Right lung (tissue), 10 donors: ENCODE results near the gene HERC3. TPM values are rescaled to one million over a fixed set of nuclear protein-coding genes. Genes with fewer than 3 reads are reported as not detected.
A peak's percentile ranks its signal among the peaks of the same experiment; 100 is the strongest.

Experiments
- DNase-seq, 2 donors: peaks; one replicate each; pipeline ENCODE4 v3.0.0-alpha.2; 2013
- long read RNA-seq, 8 donors: transcript quantifications; one replicate each; lab custom pipeline, GENCODE V29; 2026
- polyA plus RNA-seq, 5 donors: library from polyadenylated mRNA; unstranded; fragments of 120-200 nt; gene quantifications; one replicate each; pipeline versions ENCODE4 v1.2.1 to v1.2.3, GENCODE V29; 2013; ENCODE audit warnings: inconsistent platforms in 1 of 5, low replicate concordance in 1 of 5; ENCODE audit not compliant: insufficient read length in 5 of 5, insufficient read depth in 1 of 5

HERC3 gene
- 10 to 100 TPM; 13.9 to 22.7 (median 19.1) TPM for polyA plus RNA-seq
- long read RNA-seq, donor 1: 0 reads
- long read RNA-seq, donor 2: 0 reads
- long read RNA-seq, donor 3: 0 reads
- long read RNA-seq, donor 4: 0 reads
- long read RNA-seq, donor 5: 0 reads
- long read RNA-seq, donor 6, full-length matches to known transcripts: 2 of 2 reads
- long read RNA-seq, donor 6, partial matches to known transcripts: 0 of 2 reads
- long read RNA-seq, donor 6, other reads (novel, unspliced or antisense): 0 of 2 reads
- long read RNA-seq, donor 7, partial matches to known transcripts: 10 of 10 reads
- long read RNA-seq, donor 7, other reads (novel, unspliced or antisense): 0 of 10 reads
- long read RNA-seq, donor 8: 0 reads

DNA sequence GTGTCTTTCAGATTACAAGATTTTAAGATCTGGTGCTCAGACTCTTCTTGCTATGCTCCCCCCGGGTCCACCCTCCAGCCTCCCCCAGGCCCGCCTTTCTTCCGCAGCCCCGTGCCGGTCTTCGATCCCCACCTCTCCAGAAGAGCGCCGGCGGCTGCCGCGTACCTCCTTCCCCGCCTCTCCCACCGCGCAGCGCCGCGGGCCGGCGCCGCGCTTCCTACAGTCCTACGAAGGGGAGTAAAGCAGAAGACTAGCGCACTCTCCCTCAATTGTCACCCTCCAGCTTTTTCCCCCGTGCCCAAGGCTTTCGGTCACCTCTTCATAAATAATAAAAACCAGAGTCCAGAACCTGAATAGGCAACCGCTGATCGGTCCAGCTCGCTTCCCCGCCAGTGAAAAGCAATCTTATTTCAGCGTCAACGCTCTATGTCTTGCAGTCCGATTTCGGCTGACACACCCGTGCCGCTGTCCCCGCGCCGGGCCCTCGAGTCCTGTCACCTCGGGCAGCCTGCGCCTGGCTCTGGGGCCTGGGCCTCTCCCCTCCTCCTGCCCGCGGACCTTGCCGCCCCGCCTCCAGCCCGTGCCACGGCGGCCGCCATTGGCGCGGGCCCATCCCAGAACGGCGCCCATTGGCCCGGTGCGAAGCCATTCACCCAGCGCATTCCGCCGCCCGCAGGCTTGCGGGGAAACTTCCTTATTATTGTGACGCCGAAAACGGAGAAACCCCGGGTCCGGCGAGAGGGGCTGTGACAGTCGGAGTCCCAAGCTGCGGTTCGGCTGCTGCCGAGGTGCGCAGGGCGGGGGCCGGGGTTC lies at the start of gene HERC3:
TSS of gene HERC3 (plus strand) at position 694 of the 813 bp plus-strand sequence. CDS start 13,344 bp downstream, outside the sequence.
- DNase-seq: peak; percentile 91 to 92

DNA sequence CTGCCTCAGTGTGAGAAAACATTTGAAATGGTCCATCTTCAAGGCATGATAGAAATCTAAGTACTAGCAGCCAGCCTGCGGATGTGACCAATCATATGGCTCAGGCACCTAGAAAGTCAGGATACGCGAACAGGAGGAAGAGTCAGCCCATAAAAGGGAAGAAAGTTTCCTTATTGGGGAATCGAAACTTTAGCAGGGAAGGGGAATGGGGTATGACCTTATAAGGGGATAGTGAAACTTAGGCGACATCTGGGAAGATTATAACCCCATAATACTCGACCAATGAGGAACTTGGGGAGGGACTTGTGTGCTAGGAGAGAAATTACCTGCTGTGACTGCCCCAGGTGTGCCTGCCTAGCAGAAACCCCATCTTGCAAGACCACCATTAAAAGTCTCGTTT lies 42.5 kb upstream of the HERC3 start:
- no peak for DNase-seq

DNA sequence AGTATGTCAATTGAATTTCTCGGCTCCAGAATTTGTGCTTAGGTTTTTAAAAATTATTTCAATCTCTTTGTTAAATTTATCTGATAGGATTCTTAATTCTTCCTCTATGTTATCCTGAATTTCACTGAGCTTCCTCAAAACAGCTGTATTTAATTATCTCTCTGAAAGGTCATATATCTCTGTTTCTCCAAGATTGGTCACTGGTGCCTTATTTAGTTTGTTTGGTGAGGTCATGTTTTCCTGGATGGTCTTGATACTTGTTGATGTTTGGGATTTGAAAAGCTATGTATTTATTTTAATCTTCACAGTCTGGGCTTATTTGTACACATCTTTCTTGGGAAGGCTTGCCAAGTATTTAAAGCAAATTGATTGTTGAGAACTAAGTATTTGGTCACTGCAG lies 24.7 kb upstream of the HERC3 start:
- DNase-seq: no peak

DNA sequence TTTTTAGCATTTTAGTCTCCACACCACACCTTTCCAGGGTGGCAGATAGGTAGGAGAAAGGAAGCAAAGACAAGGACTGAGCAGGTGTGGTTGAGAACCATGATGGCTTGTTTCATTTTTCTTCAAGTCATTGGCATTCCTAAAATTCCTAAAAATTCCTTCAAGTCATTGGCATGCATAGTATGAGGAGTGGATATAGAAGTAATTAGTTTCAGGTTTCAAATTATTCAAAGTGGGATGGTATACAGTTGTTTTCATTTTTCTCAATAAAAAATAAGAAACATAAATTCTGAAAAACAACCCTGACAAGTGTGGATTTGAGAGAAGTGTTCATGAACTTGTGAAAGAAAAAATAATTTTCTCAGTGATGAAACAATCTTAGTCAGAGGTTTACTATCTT lies 22.3 kb upstream of the HERC3 start:
- DNase-seq: no peak

DNA sequence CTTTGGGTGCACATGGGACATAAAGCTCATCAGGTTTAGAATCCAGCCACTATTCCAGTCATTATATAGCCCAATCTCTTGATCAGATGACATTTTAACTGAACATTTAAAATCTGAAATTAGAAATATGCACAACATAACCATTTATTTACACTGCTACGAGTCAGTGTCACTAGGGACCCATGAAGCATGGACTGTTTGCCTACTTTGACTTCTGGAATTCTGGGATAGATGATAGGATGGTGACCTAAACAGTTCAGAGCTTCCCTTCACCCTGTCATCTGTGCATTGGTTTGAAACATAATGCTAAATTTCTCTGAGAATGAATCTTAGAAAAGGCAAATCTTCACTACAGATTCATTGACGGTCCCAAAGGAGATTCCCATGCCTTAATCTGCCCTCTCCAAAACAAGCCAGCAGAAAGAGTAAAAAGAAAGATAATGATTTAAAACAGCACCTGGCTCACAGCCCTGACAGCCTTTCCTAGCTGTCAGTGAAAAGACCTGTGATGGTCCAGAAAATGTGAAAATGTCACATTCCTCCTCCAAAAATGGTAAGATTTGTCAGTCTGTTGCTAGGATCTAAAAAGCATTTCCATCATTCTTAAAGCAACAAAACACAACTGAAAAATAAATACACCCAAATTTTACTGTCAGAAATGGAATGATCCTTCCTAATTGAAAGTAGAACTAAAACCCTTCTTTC lies 18.9 kb upstream of the HERC3 start:
- no peak for DNase-seq

DNA sequence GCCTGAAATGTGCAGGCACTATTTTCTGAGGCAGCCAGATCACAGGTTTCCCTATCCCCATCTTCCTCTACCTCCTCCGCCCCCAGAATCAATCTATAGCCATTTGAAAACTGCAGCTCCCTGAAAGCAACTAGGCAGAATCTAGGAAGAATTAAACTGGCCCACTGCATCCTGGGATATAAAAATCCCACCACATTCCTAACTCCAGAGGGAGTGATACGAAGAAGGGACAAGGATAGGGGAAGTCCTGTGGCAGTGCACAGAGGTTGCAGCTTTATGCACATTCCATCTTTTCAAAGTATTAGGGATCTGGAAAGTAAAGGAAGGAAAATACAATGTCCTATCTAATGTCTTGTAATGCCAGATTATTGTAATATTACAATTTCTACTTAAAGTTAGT lies 18.3 kb upstream of the HERC3 start:
- peak in 1 of 2 donors; percentile 21 for DNase-seq

DNA sequence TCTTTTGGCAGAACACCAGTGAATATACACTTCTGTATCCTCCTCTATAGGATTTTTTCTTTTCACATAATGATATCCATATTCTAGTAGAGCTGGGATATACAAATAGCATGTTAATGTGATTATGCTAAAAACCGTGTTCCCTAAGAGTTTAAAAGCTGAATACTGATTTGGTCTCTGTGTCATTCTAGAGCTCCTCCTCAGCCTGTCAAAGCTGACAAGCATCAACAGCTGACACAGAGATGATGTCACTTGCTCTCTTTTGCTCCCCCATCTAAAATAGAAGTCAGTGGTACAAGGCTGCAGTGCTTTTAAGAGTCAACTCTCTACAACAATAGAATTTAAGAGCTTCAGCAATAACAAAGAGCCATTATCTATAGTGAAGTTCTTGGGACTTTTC lies 17.1 kb upstream of the HERC3 start:
- DNase-seq: no peak

DNA sequence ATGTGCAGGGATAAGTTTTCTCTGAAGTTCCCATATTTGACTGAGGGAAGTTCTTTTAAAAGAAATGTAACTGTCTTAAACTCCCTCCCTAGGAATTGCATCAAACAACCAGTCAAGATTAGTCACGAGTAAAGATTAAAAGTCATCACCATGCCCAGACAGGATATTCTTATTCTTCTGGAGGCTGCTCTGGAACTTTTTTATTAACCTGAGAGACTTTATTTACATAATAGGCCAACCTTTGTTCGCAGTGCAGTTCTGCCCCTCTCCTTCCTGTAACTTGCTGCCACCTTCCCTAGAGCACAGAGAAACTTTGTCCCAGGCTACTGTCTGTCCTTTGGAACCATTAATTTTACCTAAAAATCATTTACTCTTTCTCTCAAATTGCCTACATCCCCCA lies 9.8 kb upstream of the HERC3 start:
- DNase-seq: no peak

DNA sequence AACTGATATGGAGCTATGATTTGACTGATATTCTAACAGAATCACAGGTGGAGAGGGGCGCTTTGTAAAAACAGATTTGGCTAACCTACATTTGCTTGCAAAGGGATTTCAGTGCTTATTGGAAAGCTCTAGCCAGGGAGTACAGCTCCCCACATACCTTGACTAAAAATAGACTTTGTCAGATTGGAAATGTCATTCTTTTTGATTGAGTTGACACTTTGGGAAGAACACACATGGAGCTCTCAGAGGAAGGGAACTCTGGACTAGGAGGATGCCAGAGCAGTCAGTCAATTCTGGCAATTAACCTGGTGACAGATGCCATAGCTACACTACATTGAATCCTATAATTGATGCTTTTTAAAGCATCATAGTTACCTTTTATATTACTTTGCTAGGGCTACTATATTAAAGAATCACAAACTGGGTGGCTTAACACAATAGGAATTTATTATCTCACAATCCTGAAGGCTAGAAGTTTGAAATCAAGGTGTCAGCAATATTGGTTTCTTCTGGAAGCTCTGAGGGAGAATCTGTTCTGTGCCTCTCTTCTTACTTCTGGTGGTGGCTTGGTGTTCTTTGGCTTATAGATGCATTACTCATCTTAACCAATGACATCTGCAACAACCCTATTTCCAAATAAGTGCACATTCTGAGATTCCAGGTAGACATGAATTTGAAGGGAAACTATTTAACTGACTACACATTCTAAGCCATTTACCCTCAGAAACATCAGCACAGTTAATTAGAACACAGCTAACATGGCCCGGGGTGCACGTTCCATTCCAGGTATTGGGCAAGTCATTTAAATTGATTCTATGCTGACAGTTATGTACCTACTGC lies 8.4 kb upstream of the HERC3 start:
- DNase-seq: no peak

DNA sequence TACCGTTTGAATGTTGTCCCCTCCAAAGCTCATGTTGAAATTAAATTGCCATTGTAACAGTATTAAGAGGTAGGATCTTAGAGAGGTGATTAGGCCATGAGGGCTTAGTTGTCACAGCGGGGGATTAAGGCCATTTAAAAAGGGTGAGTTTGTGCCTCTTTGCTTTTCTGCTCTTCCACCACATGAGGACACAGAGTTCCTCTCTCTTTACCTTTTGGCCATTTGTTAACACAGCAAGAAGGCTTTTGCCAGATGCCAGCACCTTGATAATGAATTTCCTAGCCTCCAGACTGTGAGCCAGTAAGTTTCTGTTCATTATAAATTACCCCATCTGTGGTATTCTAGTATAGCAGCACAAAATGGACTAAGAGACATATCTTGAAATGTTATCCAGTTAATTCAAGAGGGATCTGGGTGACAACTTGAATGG lies 7.8 kb upstream of the HERC3 start:
- DNase-seq: no peak

DNA sequence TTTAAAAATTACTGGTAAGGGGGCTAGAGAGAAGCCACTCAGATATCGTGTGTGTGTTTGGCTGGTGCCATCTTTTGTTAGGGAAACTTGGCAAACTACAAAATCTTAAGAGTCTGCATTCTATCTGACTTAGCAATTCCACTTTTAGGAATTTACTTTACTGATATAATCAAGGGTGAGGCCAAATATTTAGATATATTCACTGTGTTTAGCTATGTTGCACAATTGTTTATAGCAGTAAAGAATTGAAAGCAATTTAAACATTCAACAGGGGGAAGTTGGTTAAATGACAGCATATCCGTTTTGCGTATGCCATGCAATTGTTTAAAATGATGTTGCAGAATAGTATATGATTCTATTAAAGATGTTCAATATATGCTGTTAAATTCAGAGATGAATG lies 6.4 kb upstream of the HERC3 start:
- DNase-seq: no peak

DNA sequence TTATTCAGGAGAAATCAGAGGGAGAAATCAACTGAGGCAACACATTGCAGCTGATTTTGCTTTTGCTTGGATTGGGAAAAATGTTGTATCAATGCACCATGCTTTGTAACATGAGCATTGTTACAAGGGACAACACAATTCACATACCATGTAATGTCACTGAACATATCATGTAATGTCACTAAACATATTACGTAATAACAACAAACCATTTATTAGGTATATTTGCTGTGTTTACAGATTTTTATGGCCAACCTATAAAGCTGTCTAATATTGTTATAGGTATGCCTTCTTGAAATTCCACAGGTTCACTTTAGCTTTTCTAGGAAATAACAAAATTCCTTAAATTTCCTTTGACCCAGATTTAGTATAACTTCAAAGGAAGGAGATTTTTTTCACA lies 5.0 kb upstream of the HERC3 start:
- no peak for DNase-seq

DNA sequence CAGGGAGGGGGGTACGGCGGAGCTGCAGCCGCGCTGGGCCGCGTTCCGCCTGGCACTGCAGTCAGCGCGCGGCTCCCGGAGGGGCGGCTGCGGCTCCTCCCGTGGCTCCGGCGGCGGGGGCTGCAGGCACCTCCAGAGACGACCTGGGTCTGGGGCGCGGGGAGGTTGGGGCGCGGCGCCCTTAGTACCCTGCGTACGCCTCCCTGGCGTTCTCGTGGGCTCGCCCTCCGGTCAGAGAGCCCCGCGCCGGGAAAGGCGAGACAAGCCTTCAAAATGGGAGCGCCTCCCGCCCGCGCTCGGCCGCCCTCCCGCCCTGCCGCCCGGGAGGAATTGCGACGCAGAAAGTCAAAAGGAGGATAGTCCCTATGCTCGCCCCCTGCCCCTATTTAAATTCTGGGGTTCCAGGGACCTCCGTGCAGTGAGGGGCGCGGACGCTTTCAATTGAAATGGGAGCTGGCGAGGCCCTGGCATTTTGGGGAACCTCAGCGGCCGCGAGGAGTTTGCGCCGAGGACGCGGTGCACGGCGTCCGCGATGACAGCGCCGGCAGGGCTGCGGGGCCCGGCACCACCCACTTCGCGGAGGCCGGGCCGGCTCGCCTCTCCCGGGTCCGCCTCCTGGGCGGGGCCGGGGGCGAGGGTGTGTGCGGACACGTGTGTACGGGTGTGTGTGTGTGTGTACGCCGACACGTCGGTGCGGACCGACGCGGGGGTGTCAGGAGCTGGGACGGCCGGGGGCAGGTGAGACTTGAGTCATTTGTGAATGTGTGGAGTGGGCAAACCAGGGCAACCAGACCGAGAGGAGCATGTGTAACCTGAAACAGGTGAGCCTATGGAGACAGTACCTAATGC lies 544 bp downstream of the HERC3 start:
- peak; percentile 53 to 70 for DNase-seq

DNA sequence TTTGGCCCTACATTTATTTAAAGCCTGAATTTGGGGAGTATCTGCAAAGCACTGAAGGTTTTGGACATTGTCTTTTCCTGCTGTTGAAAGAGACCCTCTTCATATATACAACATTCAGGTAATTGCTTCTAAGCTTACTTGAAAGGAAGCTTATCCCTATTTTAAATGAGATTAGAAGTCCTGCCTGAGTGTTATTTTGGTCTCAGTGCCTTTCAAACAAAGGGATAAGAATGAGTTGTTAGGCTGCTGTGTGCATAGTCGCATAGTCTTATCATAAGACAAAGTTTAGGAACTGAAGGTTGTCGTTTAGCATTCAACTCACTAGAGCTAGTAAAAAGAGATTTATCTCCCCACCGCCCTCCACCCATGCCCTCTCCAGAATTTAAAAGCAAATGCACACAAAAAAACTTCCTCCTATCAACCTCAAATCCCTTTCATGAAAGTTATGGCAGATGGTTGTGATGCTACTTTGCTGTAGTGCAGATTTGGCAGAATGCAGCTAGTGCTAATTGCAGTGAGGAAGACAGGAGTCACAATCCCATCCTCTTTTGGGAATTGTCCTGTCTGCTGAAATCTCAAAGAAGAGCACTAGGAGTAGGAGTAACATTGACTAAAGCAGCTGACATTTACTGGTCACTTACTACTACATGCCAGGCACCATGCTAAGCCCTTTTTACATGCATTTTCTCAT lies 5.8 kb downstream of the HERC3 start:
- DNase-seq: no peak

DNA sequence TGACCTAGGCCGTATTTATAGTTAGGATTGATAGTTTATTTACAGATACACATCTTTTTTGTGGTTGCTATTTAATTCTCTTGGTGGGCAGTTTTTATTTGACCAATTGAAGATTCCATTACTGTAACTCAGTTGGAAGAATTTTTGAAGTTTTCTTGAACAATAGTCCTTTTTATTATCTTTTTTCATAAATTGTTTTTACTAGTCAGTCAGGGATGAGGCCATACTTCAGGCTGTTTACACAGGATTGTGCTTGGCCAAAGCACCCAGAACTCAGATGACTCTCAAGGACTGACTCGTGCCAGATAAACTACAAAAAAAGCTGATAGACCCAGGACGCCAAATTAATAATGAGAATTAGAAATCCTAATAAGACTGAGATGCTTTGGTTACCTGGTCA lies 7.0 kb downstream of the HERC3 start:
- DNase-seq: no peak

DNA sequence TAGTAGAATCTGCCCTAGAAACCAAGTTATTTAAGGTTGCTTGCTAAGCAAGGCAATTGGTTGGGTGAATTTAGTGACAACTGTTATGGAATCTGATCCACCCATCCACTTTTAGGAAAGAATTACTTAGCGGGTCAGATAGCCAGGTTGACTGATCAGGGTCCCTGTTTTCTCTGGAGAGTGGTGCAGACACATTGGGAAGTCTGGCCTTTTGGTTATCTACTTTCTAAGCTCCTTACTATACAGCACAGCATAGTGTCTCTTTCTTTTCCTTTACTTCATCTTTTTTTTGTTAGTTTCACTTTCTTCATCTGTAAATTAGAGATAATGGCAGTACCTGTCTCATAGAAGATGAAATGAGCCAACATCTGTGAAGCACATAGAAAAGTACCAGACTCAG lies 7.4 kb downstream of the HERC3 start:
- DNase-seq: no peak

DNA sequence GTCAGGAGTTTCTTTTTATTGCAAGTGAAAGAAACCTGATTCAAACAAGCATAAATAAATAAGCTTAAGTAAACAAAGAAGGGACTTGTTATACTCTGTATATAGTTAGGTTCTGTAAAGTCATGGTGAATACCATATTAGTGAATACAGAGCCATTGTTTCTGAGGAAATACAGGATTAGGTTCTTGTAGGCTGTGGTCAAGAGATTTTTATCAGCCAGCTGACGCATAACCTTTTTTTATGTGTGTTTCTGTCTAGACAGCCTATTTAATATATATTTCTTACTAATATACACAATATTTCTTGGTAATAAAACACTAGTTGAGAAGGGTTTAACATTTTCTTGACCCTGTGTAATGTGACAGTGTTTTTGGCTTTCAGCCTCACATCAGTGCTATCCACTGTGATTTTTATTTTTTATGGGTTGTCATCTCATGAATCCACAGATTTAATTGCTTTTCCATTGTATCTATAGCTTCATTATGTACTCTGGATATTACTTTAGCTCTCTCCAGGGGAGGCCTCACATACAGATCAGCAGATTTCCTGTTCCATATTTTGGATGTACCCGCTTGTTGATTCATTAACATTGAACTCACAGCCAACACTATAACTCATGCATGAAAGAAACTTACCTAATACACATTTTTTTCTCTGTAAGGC lies 8.0 kb downstream of the HERC3 start:
- no peak for DNase-seq

DNA sequence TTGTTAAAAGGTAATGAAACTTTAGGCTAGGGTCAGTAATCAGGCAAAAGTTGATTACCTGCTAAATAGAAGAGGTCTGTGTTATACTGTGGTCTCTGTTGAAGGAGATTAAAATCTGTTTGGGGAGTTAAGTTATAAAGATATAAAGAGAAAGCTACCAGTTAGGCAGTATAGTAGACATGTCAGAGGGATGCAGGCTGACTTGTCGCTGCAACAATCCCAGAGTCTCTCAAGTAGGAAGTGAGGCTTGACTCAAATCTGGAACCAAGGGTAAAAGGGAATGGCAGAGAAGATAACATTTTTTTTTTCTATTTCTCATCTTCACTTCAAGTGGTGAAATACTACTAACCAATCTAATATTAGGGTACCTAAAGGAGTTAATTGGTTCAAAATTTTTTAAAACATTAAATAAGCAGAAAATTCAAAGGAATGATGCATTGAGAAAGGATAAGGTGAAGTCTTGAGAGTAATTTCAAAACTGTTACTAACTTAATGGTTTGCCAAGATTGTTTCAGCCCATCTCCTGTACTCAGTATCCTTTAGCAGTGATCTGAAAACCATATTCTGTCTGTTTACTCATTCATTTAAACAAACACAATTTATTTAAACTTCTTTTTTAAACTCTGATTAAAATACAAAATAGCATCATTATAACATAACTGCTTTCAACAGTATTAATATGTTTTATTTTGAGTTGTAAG lies 12.8 kb downstream of the HERC3 start:
- no peak for DNase-seq

DNA sequence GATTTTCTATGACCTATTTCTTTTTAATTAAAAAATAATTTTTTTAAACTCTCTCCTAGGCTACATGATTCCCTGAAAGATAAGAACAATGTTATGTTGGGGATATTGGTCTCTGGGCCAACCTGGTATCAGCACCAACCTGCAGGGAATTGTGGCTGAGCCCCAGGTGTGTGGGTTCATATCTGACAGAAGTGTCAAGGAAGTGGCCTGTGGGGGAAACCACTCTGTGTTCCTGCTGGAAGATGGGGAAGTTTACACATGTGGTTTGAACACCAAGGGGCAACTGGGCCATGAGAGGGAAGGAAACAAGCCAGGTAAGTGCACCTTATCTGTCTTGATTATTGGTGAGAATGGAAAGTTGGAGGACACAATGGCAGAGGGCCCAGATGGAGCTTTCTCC lies 13.5 kb downstream of the HERC3 start:
- no peak for DNase-seq
